A673 (cell line): ENCODE results near the gene DOCK4.

Source experiments
- CTCF ChIP-seq: fragments of 300-800, 200-600 bp; sonication (generic); conservative IDR thresholded peaks from 2 replicates; pipeline ENCODE4 v1.5.1; 2017; ENCODE audit warnings: low read depth, mild to moderate bottlenecking, antibody characterized with exemption, low read length, moderate library complexity, mixed read lengths
- EZH2 ChIP-seq: fragments of 200-600 bp; sonication (generic); IDR thresholded peaks from 2 replicates; pipeline ENCODE4 v1.6.1; 2017; ENCODE audit warnings: borderline replicate concordance, low read depth, mild to moderate bottlenecking, mixed read lengths, antibody characterized with exemption, low read length; ENCODE audit not compliant: poor library complexity, severe bottlenecking

- TF ChIP-seq CTCF = no peak
- TF ChIP-seq EZH2 = no peak
Measured at GRCh38 chr7:112007185-112007584, 199.0 kb downstream of the DOCK4 start.
